HCT116 (cell line): Measurements from ENCODE around the gene ASIP. TPM values are rescaled to one million over a fixed set of nuclear protein-coding genes. Genes with fewer than 3 reads are reported as not detected.

Source experiments
- ATAC-seq: fragments of 200-7000 bp; cut with Tn5 transposase; 2 replicates; pipeline ENCODE4 v1.9.1; 2020; ENCODE audit warnings: mild to moderate bottlenecking, moderate library complexity
- BruUV-seq: library from RNA; stranded (reverse); fragments of 400-500 nt; replicated peaks from 2 replicates; lab custom pipeline; 2021; lab: Mats Ljungman, UMichigan
- CTCF ChIA-PET: fragments of 300-600 bp; sonication (Branson Sonifier 250); formaldehyde crosslinking; loops from one replicate; lab custom pipeline; 2021; ENCODE audit warnings: antibody characterized with exemption; lab: Charles Lee
- POLR2A ChIA-PET: fragments of 300-600, 350-600 bp; sonication (Branson Sonifier 250); formaldehyde crosslinking; loops from one replicate; lab custom pipeline; 2021; ENCODE audit warnings: antibody characterized with exemption; lab: Charles Lee
- RAD21 ChIA-PET, 2 experiments: fragments of 300-600 bp; sonication (Branson Sonifier 250); formaldehyde crosslinking; loops; one replicate each; lab custom pipeline; 2023; ENCODE audit warnings: low total read pairs in 2 of 2; ENCODE audit not compliant: uncharacterized antibody in 2 of 2, unreplicated experiment in 2 of 2, low non-redundant PET in 1 of 2; lab: Charles Lee
- DNase-seq: peaks from one replicate; pipeline ENCODE4 v3.0.0-alpha.2; 2010; ENCODE audit warnings: low read depth, low spot score
- H2AFZ ChIP-seq: fragments of 200-600 bp; shearing (Covaris generic), sonication (generic); 2 replicates; pipeline ENCODE4 v1.6.1; 2017; ENCODE audit warnings: low read depth, mixed run types, mixed read lengths, antibody characterized with exemption, low read length; ENCODE audit not compliant: poor library complexity, severe bottlenecking
- H3K27ac ChIP-seq: 2 replicates; pipeline ENCODE4 v1.5.1; 2012; ENCODE audit warnings: low read depth, low read length
- H3K27me3 ChIP-seq: fragments of 200-600 bp; sonication (generic); 2 replicates; pipeline ENCODE4 v1.6.1; 2016; ENCODE audit warnings: mixed run types, low read length, mixed read lengths; ENCODE audit not compliant: insufficient read depth
- H3K36me3 ChIP-seq, 2 experiments: fragments of 200-500 bp in 1 of 2; fragments of 200-600 bp in 1 of 2; sonication (Bioruptor generic) in 1 of 2; sonication (generic) in 1 of 2; 2 replicates each; pipeline versions ENCODE4 v1.5.1 to v1.6.1; 2014 to 2016; ENCODE audit warnings: low read length in 2 of 2, inconsistent platforms in 1 of 2, mixed read lengths in 1 of 2, mixed run types in 1 of 2; ENCODE audit not compliant: insufficient read depth in 2 of 2, control insufficient read depth in 1 of 2
- H3K4me1 ChIP-seq, 2 experiments: fragments of 200-600 bp in 1 of 2; sonication (generic) in 1 of 2; 2 replicates each; pipeline versions ENCODE4 v1.5.1 to v1.6.1; 2012 to 2017; ENCODE audit warnings: low read length in 2 of 2, inconsistent platforms in 1 of 2, mild to moderate bottlenecking in 1 of 2, mixed read lengths in 1 of 2, mixed run types in 1 of 2, moderate library complexity in 1 of 2; ENCODE audit not compliant: insufficient read depth in 2 of 2, control insufficient read depth in 1 of 2
- H3K4me2 ChIP-seq: fragments of 200-600 bp; sonication (generic); 2 replicates; pipeline ENCODE4 v1.6.1; 2017; ENCODE audit warnings: mixed run types, low read length, mixed read lengths
- H3K4me3 ChIP-seq, 2 experiments: fragments of 200-600 bp in 1 of 2; sonication (generic) in 1 of 2; replicated peaks in 1 of 2; 2 replicates each; pipeline ENCODE4 v1.5.1; 2011 to 2016; ENCODE audit warnings: low read length in 2 of 2, control low read depth in 1 of 2, low read depth in 1 of 2, mild to moderate bottlenecking in 1 of 2, mixed read lengths in 1 of 2, mixed run types in 1 of 2
- H3K79me2 ChIP-seq: fragments of 200-600 bp; sonication (generic); 2 replicates; pipeline ENCODE4 v1.6.1; 2017; ENCODE audit warnings: mild to moderate bottlenecking, mixed run types, low read length, moderate library complexity, mixed read lengths; ENCODE audit not compliant: insufficient read depth
- H3K9ac ChIP-seq: fragments of 200-600 bp; sonication (generic); 2 replicates; pipeline ENCODE4 v1.6.1; 2016; ENCODE audit warnings: low read length, mixed read lengths
- H3K9me2 ChIP-seq: fragments of 200-600 bp; sonication (generic), shearing (Covaris generic); 2 replicates; pipeline ENCODE4 v1.6.1; 2017; ENCODE audit warnings: mixed run types, mild to moderate bottlenecking, moderate library complexity; ENCODE audit not compliant: insufficient read depth
- H3K9me3 ChIP-seq, 2 experiments: fragments of 200-500 bp in 1 of 2; fragments of 200-600 bp in 1 of 2; sonication (Bioruptor generic) in 1 of 2; sonication (generic) in 1 of 2; 2 replicates each; pipeline ENCODE4 v1.6.1; 2014 to 2017; ENCODE audit warnings: low read length in 2 of 2, mixed read lengths in 2 of 2, inconsistent platforms in 1 of 2, low read depth in 1 of 2, mild to moderate bottlenecking in 1 of 2, mixed run types in 1 of 2, moderate library complexity in 1 of 2; ENCODE audit not compliant: control insufficient read depth in 1 of 2, insufficient read depth in 1 of 2
- H4K20me1 ChIP-seq: fragments of 200-600 bp; sonication (generic), shearing (Covaris generic); 2 replicates; pipeline ENCODE4 v1.6.1; 2017; ENCODE audit warnings: mixed run types, mild to moderate bottlenecking, moderate library complexity; ENCODE audit not compliant: insufficient read depth
- EGR1 ChIP-seq: IDR thresholded peaks from 2 replicates; pipeline ENCODE4 v1.6.1; 2012; ENCODE audit warnings: low read depth
- POLR2A ChIP-seq: IDR thresholded peaks from 2 replicates; pipeline ENCODE4 v1.7.0; 2011; ENCODE audit warnings: borderline replicate concordance; ENCODE audit not compliant: insufficient read depth, insufficient read length; ENCODE audit errors: extremely low read depth
- RAD21 ChIP-seq: IDR thresholded peaks from 2 replicates; pipeline ENCODE4 v1.6.1; 2012; ENCODE audit warnings: low read depth, mild to moderate bottlenecking
- SIN3A ChIP-seq: IDR thresholded peaks from 2 replicates; pipeline ENCODE4 v1.6.1; 2012; ENCODE audit warnings: low read depth
- TCF7L2 ChIP-seq: IDR thresholded peaks from 2 replicates; pipeline ENCODE4 v1.7.0; 2011; ENCODE audit warnings: borderline replicate concordance, inconsistent platforms; ENCODE audit not compliant: insufficient read depth, insufficient read length; ENCODE audit errors: extremely low read depth
- ZBTB33 ChIP-seq: IDR thresholded peaks from 2 replicates; pipeline ENCODE4 v1.6.1; 2011; ENCODE audit warnings: mild to moderate bottlenecking, low read length, moderate library complexity; ENCODE audit not compliant: insufficient replicate concordance; ENCODE audit errors: extremely low read depth
- ZFX ChIP-seq: fragments of 450-650 bp; IDR thresholded peaks from 2 replicates; pipeline ENCODE4 v1.6.1; 2017
- intact Hi-C: fragments of 100-400 bp; cut with micrococcal nuclease; formaldehyde crosslinking; loops from 2 replicates; pipeline ENCODE4 v1.10.0; 2022
- total RNA-seq: library from RNA; stranded (reverse); gene quantifications from one replicate; pipeline ENCODE4 v1.2.1, GENCODE V29; 2021; ENCODE audit not compliant: unreplicated experiment

The ASIP gene
- total RNA-seq, 1 experiment from 2014 or later, result not detected

- ATAC-seq (no peak), DNase-seq (no peak)
- TF ChIP-seq ZBTB33 (no peak), EGR1 (no peak), POLR2A (no peak), ZFX (no peak), SIN3A (no peak), TCF7L2 (no peak), RAD21 (no peak)
- H3K27ac ChIP-seq, result no peak overlapping the region
- CTCF ChIA-PET, result no interaction called here
- H3K36me3 ChIP-seq, result peaks cover 8% of the 10 kb centered on the region in 2 experiments; a peak in 2 of 4 replicates
- no peak overlapping the region for H3K4me2 ChIP-seq
- H3K79me2 ChIP-seq, result no peaks in the 10 kb centered on the region
- H4K20me1 ChIP-seq, result no peaks in the 10 kb centered on the region
- H3K4me1 ChIP-seq, result no peaks in the 10 kb centered on the region
- no peaks in the 10 kb centered on the region for H3K9me3 ChIP-seq
- H3K9me2 ChIP-seq, result no peaks in the 10 kb centered on the region
- POLR2A ChIA-PET, result interaction anchor here (0.7 kb wide), 1 partner anchor 33 kb away, joined by 3 read pairs; no protein-coding TSS in a partner anchor
- no peak overlapping the region for H3K4me3 ChIP-seq
- H2AFZ ChIP-seq, result no peak overlapping the region
- no peaks in the 10 kb centered on the region for H3K27me3 ChIP-seq
- RAD21 ChIA-PET, result no interaction called here
- H3K9ac ChIP-seq, result no peak overlapping the region
- intact Hi-C loops, result no loop called here
- no TSS peak for BruUV-seq
These were observed 27.8 kb downstream of the ASIP start for GRCh38 chr20:34268851-34269636.
